ENCODE results near the gene RTKN2. TPM values are rescaled to one million over a fixed set of nuclear protein-coding genes. Genes with fewer than 3 reads are reported as not detected.

RTKN2 gene
- polyA plus RNA-seq, 3 donors: 0.07 to 0.08 TPM; not detected in 1

- Histone ChIP-seq H2AFZ (ENCODE audit: insufficient read depth, low read depth, low read length, poor library complexity, severe bottlenecking) (no peak overlapping the region), H4K20me1 (ENCODE audit: insufficient read depth, low read length) (no peaks in the 10 kb centered on the region), H3K4me2 (replicated peaks; ENCODE audit: extremely low read depth, low read length, poor library complexity, severe bottlenecking) (no peak overlapping the region), H3K36me3 (replicated peaks in 1 of 2; ENCODE audit: control insufficient read depth in 1 of 2, insufficient read depth in 2 of 2, low read length in 2 of 2) (no peaks in the 10 kb centered on the region), H3K4me3 (replicated peaks in 1 of 3; ENCODE audit: low read depth in 2 of 3, low read length in 3 of 3) (no peak overlapping the region), H3K9ac (ENCODE audit: insufficient read depth, low read length, poor library complexity, severe bottlenecking) (no peak overlapping the region), H3K9me3 (replicated peaks in 1 of 2; ENCODE audit: control insufficient read depth in 1 of 2, insufficient read depth in 1 of 2, low read length in 2 of 2) (no peaks in the 10 kb centered on the region), H3K79me2 (ENCODE audit: insufficient read depth, low read length) (no peaks in the 10 kb centered on the region), H3K27me3 (ENCODE audit: control insufficient read depth in 2 of 2, insufficient read depth in 2 of 2, low read length in 2 of 2) (no peaks in the 10 kb centered on the region), H3K27ac (ENCODE audit: low read depth in 1 of 2, low read length in 2 of 2) (no peak overlapping the region), H3K4me1 (ENCODE audit: control insufficient read depth in 1 of 2, insufficient read depth in 2 of 2, low read length in 2 of 2) (no peaks in the 10 kb centered on the region)
- Mint-ChIP-seq H3K27me3 (ENCODE audit: low read depth in 3 of 3) (no peaks in the 10 kb centered on the region), H3K36me3 (no peaks in the 10 kb centered on the region), H3K27ac (no peak overlapping the region), H3K4me3 (no peak overlapping the region), H3K9me3 (peaks cover 0 to 1% (median 0%) of the 10 kb centered on the region in 7 donors), H3K4me1 (no peaks in the 10 kb centered on the region)
- intact Hi-C loops (cut with micrococcal nuclease): no loop called here
- no CpG with 5 or more reads among the region's 6 CpGs for WGBS (ENCODE audit: insufficient coverage)
- no peak for TF ChIP-seq CTCF (IDR thresholded peaks at IDR 0.05)
- no peak for DNase-seq
These were observed 51.0 kb downstream of the RTKN2 start for GRCh38 chr10:62217683-62218082.

DNA sequence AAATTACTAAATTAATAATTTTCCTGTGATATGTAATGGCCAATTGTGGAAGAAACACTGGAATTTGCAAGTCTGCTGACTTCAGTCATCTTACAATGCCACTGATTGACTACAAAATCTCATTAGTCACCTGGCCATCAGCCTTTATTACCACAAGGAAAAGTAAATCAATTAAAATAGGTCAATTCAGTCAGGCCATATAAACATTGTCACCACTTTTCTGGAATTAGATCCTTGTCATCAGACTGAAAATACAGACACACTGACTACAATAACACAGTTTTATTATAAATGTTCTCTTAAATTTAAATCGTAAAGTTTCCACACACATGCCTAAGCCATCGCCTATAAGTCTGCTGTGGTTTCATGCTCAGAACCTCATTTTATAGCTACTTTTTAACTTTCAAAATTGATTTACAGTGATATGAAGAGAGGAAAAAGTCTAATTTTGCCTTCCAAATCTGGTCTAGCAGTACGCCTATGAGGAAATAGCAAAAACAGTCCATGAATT, 54.2 kb downstream of the RTKN2 start:
- Histone ChIP-seq H2AFZ (ENCODE audit: insufficient read depth, low read depth, low read length, poor library complexity, severe bottlenecking) (no peak overlapping the region), H3K9ac (ENCODE audit: insufficient read depth, low read length, poor library complexity, severe bottlenecking) (no peak overlapping the region), H3K4me2 (replicated peaks; ENCODE audit: extremely low read depth, low read length, poor library complexity, severe bottlenecking) (no peak overlapping the region), H3K27ac (ENCODE audit: low read depth in 1 of 2, low read length in 2 of 2) (no peak overlapping the region), H4K20me1 (ENCODE audit: insufficient read depth, low read length) (no peaks in the 10 kb centered on the region), H3K36me3 (replicated peaks in 1 of 2; ENCODE audit: control insufficient read depth in 1 of 2, insufficient read depth in 2 of 2, low read length in 2 of 2) (no peaks in the 10 kb centered on the region), H3K9me3 (replicated peaks in 1 of 2; ENCODE audit: control insufficient read depth in 1 of 2, insufficient read depth in 1 of 2, low read length in 2 of 2) (no peaks in the 10 kb centered on the region), H3K27me3 (ENCODE audit: control insufficient read depth in 2 of 2, insufficient read depth in 2 of 2, low read length in 2 of 2) (no peaks in the 10 kb centered on the region), H3K4me3 (replicated peaks in 1 of 3; ENCODE audit: low read depth in 2 of 3, low read length in 3 of 3) (no peak overlapping the region), H3K4me1 (ENCODE audit: control insufficient read depth in 1 of 2, insufficient read depth in 2 of 2, low read length in 2 of 2) (no peaks in the 10 kb centered on the region), H3K79me2 (ENCODE audit: insufficient read depth, low read length) (no peaks in the 10 kb centered on the region)
- no peak for TF ChIP-seq CTCF (IDR thresholded peaks at IDR 0.05)
- H3K4me1 Mint-ChIP-seq: no peaks in the 10 kb centered on the region
- no CpG with 5 or more reads among the region's 3 CpGs for WGBS (ENCODE audit: insufficient coverage)
- H3K36me3 Mint-ChIP-seq: peaks cover 0 to 2% of the 10 kb centered on the region in 2 donors
- H3K9me3 Mint-ChIP-seq: no peaks in the 10 kb centered on the region
- no peak overlapping the region for H3K4me3 Mint-ChIP-seq
- intact Hi-C loops (cut with micrococcal nuclease): no loop called here
- H3K27me3 Mint-ChIP-seq (ENCODE audit: low read depth in 3 of 3): no peaks in the 10 kb centered on the region
- no peak for DNase-seq
- H3K27ac Mint-ChIP-seq: no peak overlapping the region

Data from CD14-positive monocyte (primary cell).